ENCODE data around the gene CDK5. TPM values are rescaled to one million over a fixed set of nuclear protein-coding genes. Genes with fewer than 3 reads are reported as not detected.

Gene CDK5
- total RNA-seq, 1 donor from 2014 or later: 10.4 TPM

GRCh38 chr7:151068069-151068773, 10.5 kb upstream of the CDK5 start:
- Histone ChIP-seq H3K27ac (no peak overlapping the region), H3K4me3 (no peak overlapping the region), H3K4me1 (no peaks in the 10 kb centered on the region), H3K36me3 (peaks cover 94% of the 10 kb centered on the region), H3K9me3 (no peaks in the 10 kb centered on the region), H3K27me3 (no peaks in the 10 kb centered on the region)
- TF ChIP-seq CTCF (IDR thresholded peaks at IDR 0.05): no peak
- ATAC-seq (no peak), DNase-seq (no peak)
- intact Hi-C loops (cut with DNase I): no loop called here

DNA sequence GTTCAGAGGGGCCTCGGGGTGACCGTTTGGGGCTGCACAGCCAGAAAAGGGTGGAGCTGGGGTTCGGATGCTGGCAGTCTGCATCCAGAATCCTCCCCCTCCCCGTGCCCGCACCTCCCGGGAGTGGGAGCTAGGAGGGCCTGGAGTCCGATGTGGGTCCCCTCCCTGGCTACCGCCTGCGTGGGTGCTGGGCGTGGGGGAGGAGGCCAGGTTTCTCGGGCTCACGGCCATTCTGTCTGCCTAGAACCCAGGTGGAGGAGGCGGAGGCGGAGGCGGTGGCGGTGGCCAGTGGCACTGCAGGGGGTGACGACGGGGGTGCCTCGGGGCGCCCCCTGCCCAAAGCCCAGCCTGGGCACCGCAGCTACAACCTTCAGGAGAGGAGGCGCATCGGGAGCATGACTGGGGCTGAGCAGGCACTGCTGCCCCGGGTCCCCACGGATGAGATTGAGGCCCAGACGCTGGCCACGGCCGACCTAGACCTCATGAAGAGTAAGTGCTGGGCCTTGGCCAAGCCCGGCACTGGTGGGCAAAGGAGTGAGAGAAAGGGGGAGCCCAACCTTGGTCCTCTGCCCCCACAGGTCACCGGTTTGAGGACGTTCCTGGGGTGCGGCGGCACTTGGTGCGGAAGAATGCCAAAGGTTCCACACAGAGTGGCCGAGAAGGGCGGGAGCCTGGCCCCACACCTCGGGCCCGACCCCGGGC, 8.7 kb upstream of the CDK5 start:
- no peak for TF ChIP-seq CTCF (IDR thresholded peaks at IDR 0.05)
- H3K9me3 ChIP-seq: no peaks in the 10 kb centered on the region
- no peak overlapping the region for H3K27ac ChIP-seq
- no peak for ATAC-seq
- intact Hi-C loops (cut with DNase I): no loop called here
- DNase-seq: no peak
- peaks cover 6% of the 10 kb centered on the region for H3K4me1 ChIP-seq
- no peak overlapping the region for H3K4me3 ChIP-seq
- H3K27me3 ChIP-seq: no peaks in the 10 kb centered on the region
- peaks cover 76% of the 10 kb centered on the region for H3K36me3 ChIP-seq

- Histone ChIP-seq H3K27me3 (no peaks in the 10 kb centered on the region), H3K27ac (no peak overlapping the region), H3K4me3 (no peak overlapping the region), H3K36me3 (peaks cover 67% of the 10 kb centered on the region), H3K9me3 (no peaks in the 10 kb centered on the region), H3K4me1 (peaks cover 15% of the 10 kb centered on the region)
- no peak for ATAC-seq
- no peak for DNase-seq
- TF ChIP-seq CTCF (IDR thresholded peaks at IDR 0.05): no peak
- intact Hi-C loops (cut with DNase I): no loop called here
Measured at GRCh38 chr7:151065516-151065915, 7.8 kb upstream of the CDK5 start.

DNA sequence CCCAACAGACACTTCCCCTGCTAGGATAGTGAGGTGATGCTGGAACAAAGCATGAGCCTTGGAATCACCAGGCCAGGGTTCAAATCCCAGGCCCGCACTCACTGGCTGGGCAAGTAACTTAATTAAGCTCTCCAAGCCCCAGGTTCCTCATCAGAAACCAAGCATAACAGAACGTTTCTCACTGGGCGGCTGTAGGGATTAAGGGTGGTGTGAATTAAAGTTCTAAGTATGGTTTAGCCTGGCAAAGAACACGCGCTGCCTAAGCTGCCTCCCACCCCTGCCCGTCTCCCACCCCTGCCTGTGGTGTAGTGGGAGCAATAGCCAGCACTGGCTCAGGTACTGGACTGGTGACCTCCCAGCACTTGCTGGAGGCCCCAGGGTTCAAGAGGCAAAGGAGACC, 7.3 kb upstream of the CDK5 start:
- TF ChIP-seq CTCF (IDR thresholded peaks at IDR 0.05): no peak
- intact Hi-C loops (cut with DNase I): no loop called here
- peaks cover 19% of the 10 kb centered on the region for H3K4me1 ChIP-seq
- no peak for ATAC-seq
- H3K4me3 ChIP-seq: no peak overlapping the region
- DNase-seq: no peak
- H3K27ac ChIP-seq: no peak overlapping the region
- no peaks in the 10 kb centered on the region for H3K27me3 ChIP-seq
- peaks cover 62% of the 10 kb centered on the region for H3K36me3 ChIP-seq
- no peaks in the 10 kb centered on the region for H3K9me3 ChIP-seq

DNA sequence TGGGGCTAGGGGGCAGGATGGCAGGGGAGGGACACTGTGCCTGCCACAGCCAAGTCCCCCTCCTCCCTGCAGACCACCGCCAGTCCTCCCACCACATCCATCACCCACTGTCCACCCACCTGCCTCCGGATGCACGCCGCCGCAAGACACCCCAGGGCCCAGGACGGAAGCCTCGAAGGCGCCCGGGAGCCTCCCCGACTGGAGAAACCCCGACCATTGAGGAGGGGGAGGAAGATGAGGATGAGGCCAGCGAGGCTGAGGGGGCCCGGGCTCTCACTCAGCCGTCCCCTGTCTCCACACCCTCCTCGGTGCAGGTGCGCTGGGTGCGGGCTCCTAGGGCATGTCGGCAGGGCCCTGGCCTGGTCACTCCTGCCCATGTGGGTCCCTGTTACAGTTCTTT, 6.8 kb upstream of the CDK5 start:
- ATAC-seq: no peak
- peaks cover 56% of the 10 kb centered on the region for H3K36me3 ChIP-seq

More for the DNA sequence above, 6.8 kb upstream of the CDK5 start:
- intact Hi-C loops (cut with DNase I): no loop called here
- Histone ChIP-seq H3K27ac (no peak overlapping the region), H3K9me3 (no peaks in the 10 kb centered on the region), H3K4me3 (no peak overlapping the region), H3K27me3 (no peaks in the 10 kb centered on the region), H3K4me1 (peaks cover 19% of the 10 kb centered on the region)
- no peak for DNase-seq
- no peak for TF ChIP-seq CTCF (IDR thresholded peaks at IDR 0.05)

Measured in upper lobe of right lung (tissue), 1 donor.